Neuronal stem cell (in vitro differentiated cells): Measurements from ENCODE around the gene FCGR1A.
"Not testable (repeated sequence)": the region's sequence is repeated elsewhere in the genome, so short reads cannot be mapped to it uniquely, and the experiment has no call there.

ENCODE experiments used
- DNase-seq: peaks from one replicate; pipeline ENCODE4 v3.0.0-alpha.2; 2013; ENCODE audit warnings: low spot score
- H2AFZ ChIP-seq: one replicate; pipeline ENCODE4 v1.6.1; 2013; ENCODE audit warnings: mild to moderate bottlenecking, low read length, inconsistent platforms
- H2AK5ac ChIP-seq: 2 replicates; pipeline ENCODE4 v1.6.1; 2013; ENCODE audit warnings: low read depth, mild to moderate bottlenecking, inconsistent platforms, low read length, moderate library complexity, mixed read lengths
- H2BK120ac ChIP-seq: 2 replicates; pipeline ENCODE4 v1.6.1; 2013; ENCODE audit warnings: low read depth, mild to moderate bottlenecking, inconsistent platforms, low read length, moderate library complexity, mixed read lengths
- H2BK12ac ChIP-seq: one replicate; pipeline ENCODE4 v1.6.1; 2013; ENCODE audit warnings: low read length, inconsistent platforms
- H2BK15ac ChIP-seq: 2 replicates; pipeline ENCODE4 v1.6.1; 2013; ENCODE audit warnings: mild to moderate bottlenecking, low read length, inconsistent platforms, mixed read lengths
- H2BK5ac ChIP-seq: one replicate; pipeline ENCODE4 v1.6.1; 2013; ENCODE audit warnings: inconsistent platforms, mild to moderate bottlenecking, low read length, moderate library complexity
- H3K14ac ChIP-seq: one replicate; pipeline ENCODE4 v1.6.1; 2013; ENCODE audit warnings: low read length, inconsistent platforms
- H3K18ac ChIP-seq: 2 replicates; pipeline ENCODE4 v1.6.1; 2013; ENCODE audit warnings: low read length, inconsistent platforms
- H3K23ac ChIP-seq: 2 replicates; pipeline ENCODE4 v1.6.1; 2013; ENCODE audit warnings: low read depth, mild to moderate bottlenecking, mixed read lengths, low read length, inconsistent platforms; ENCODE audit not compliant: poor library complexity
- H3K27ac ChIP-seq: replicated peaks from 3 replicates; pipeline ENCODE4 v1.5.1; 2013; ENCODE audit warnings: low read length, inconsistent platforms
- H3K27me3 ChIP-seq, 3 experiments: 2 replicates each; pipeline ENCODE4 v1.6.1; 2013; ENCODE audit warnings: low read length in 3 of 3, mild to moderate bottlenecking in 2 of 3, inconsistent platforms in 1 of 3, low read depth in 1 of 3, mixed read lengths in 1 of 3, moderate library complexity in 1 of 3; ENCODE audit not compliant: control insufficient read depth in 3 of 3, insufficient read depth in 3 of 3
- H3K36me3 ChIP-seq, 2 donors: replicated peaks in 1 of 2; 2 replicates each; pipeline ENCODE4 v1.6.1; 2013; ENCODE audit warnings: low read length in 2 of 2; ENCODE audit not compliant: control insufficient read depth in 2 of 2, insufficient read depth in 2 of 2
- H3K4ac ChIP-seq: 2 replicates; pipeline ENCODE4 v1.6.1; 2013; ENCODE audit warnings: inconsistent platforms, mild to moderate bottlenecking, low read length, moderate library complexity
- H3K4me1 ChIP-seq, 2 donors: 1 replicate in 1 of 2; 2 replicates in 1 of 2; pipeline ENCODE4 v1.6.1; 2013; ENCODE audit warnings: low read length in 2 of 2, low read depth in 1 of 2; ENCODE audit not compliant: control insufficient read depth in 2 of 2, insufficient read depth in 1 of 2
- H3K4me2 ChIP-seq: one replicate; pipeline ENCODE4 v1.6.1; 2013; ENCODE audit warnings: mild to moderate bottlenecking, low read length, inconsistent platforms; ENCODE audit not compliant: insufficient read depth, poor library complexity, severe bottlenecking
- H3K4me3 ChIP-seq, 2 donors: 2 replicates each; pipeline ENCODE4 v1.5.1; 2013; ENCODE audit warnings: low read length in 2 of 2, mild to moderate bottlenecking in 2 of 2, inconsistent platforms in 1 of 2, moderate library complexity in 1 of 2
- H3K79me1 ChIP-seq: one replicate; pipeline ENCODE4 v1.6.1; 2013; ENCODE audit warnings: low read depth, mild to moderate bottlenecking, inconsistent platforms, low read length, moderate library complexity
- H3K9ac ChIP-seq: one replicate; pipeline ENCODE4 v1.6.1; 2013; ENCODE audit warnings: mild to moderate bottlenecking, low read depth, low read length, inconsistent platforms; ENCODE audit not compliant: poor library complexity
- H3K9me3 ChIP-seq, 2 donors: replicated peaks in 1 of 2; 2 replicates each; pipeline versions ENCODE3 to v1.6.1; 2013; ENCODE audit warnings: low read length in 2 of 2, mild to moderate bottlenecking in 2 of 2, inconsistent platforms in 1 of 2, low read depth in 1 of 2, mixed read lengths in 1 of 2, moderate library complexity in 1 of 2; ENCODE audit not compliant: control insufficient read depth in 2 of 2, insufficient read depth in 1 of 2
- H4K8ac ChIP-seq: one replicate; pipeline ENCODE4 v1.6.1; 2013; ENCODE audit warnings: low read depth, mild to moderate bottlenecking, inconsistent platforms, low read length, moderate library complexity
- H4K91ac ChIP-seq: one replicate; pipeline ENCODE4 v1.6.1; 2013; ENCODE audit warnings: low read length, low read depth, mild to moderate bottlenecking, inconsistent platforms; ENCODE audit not compliant: poor library complexity
- WGBS, 2 donors: extraction: QIAGEN DNeasy Blood & Tissue Kit; methylation state at CpG; one replicate each; pipeline ENCODE4 v1.1.7; 2013; ENCODE audit warnings: missing lambda C conversion rate in 2 of 2, mixed read lengths in 1 of 2; ENCODE audit not compliant: insufficient read length in 2 of 2, insufficient replicate concordance in 1 of 2; ENCODE audit errors: extremely low coverage in 2 of 2; 5-methylcytosine and 5-hydroxymethylcytosine counted together

The FCGR1A gene

GRCh38 chr1:149748144-149748500 is 34.4 kb upstream of the FCGR1A start:
- not testable (repeated sequence) for H3K4ac ChIP-seq, H3K79me1 ChIP-seq, H2AFZ ChIP-seq, H3K18ac ChIP-seq, H3K9me3 ChIP-seq, H3K36me3 ChIP-seq, H2BK12ac ChIP-seq, H3K4me1 ChIP-seq, H3K27me3 ChIP-seq, H2BK120ac ChIP-seq, H3K4me3 ChIP-seq, H3K27ac ChIP-seq, H3K9ac ChIP-seq, H2BK15ac ChIP-seq, H3K23ac ChIP-seq, H2AK5ac ChIP-seq, H3K14ac ChIP-seq, H4K8ac ChIP-seq, H2BK5ac ChIP-seq, H4K91ac ChIP-seq
- peak; percentile 15 for DNase-seq
- no CpG with 5 or more reads among the region's 8 CpGs for WGBS, 2 donors
- H3K4me2 ChIP-seq: peak overlapping the region; percentile 18

- not testable (repeated sequence) for H2BK12ac ChIP-seq, H3K23ac ChIP-seq, H3K18ac ChIP-seq, H3K27ac ChIP-seq, H3K27me3 ChIP-seq, H3K9ac ChIP-seq, H2AFZ ChIP-seq, H2BK120ac ChIP-seq, H3K9me3 ChIP-seq, H3K14ac ChIP-seq, H3K4ac ChIP-seq, H4K91ac ChIP-seq, H3K36me3 ChIP-seq, H2BK15ac ChIP-seq, DNase-seq, H3K4me1 ChIP-seq, H4K8ac ChIP-seq, H3K79me1 ChIP-seq, H2AK5ac ChIP-seq, H2BK5ac ChIP-seq, H3K4me2 ChIP-seq, H3K4me3 ChIP-seq
- no CpG with 5 or more reads among the region's 2 CpGs for WGBS, 2 donors
Measured at GRCh38 chr1:149750562-149750961, 31.9 kb upstream of the FCGR1A start.

- not testable (repeated sequence) for H3K23ac ChIP-seq, H3K27ac ChIP-seq, H4K91ac ChIP-seq, H2BK5ac ChIP-seq, H3K9me3 ChIP-seq, H3K27me3 ChIP-seq, H3K36me3 ChIP-seq, H2BK120ac ChIP-seq, H3K4me3 ChIP-seq, H2AK5ac ChIP-seq, H3K18ac ChIP-seq, H2AFZ ChIP-seq, H3K4me1 ChIP-seq, DNase-seq, H3K79me1 ChIP-seq, H2BK15ac ChIP-seq, H3K14ac ChIP-seq, H3K4ac ChIP-seq, H3K4me2 ChIP-seq, H4K8ac ChIP-seq, H3K9ac ChIP-seq, H2BK12ac ChIP-seq
- WGBS, 2 donors: no CpG with 5 or more reads among the region's 1 CpG
Measured at GRCh38 chr1:149752186-149752585, 30.3 kb upstream of the FCGR1A start.

- H2AFZ ChIP-seq, H3K9ac ChIP-seq, H3K36me3 ChIP-seq, H4K8ac ChIP-seq, H3K27me3 ChIP-seq, H3K14ac ChIP-seq, H3K4me2 ChIP-seq, H2BK5ac ChIP-seq, H3K9me3 ChIP-seq, H3K4ac ChIP-seq, H3K4me1 ChIP-seq, H3K4me3 ChIP-seq, H2BK120ac ChIP-seq, H3K18ac ChIP-seq, DNase-seq, H2BK12ac ChIP-seq, H4K91ac ChIP-seq, H3K79me1 ChIP-seq, H2AK5ac ChIP-seq, H2BK15ac ChIP-seq, H3K27ac ChIP-seq, H3K23ac ChIP-seq: not testable (repeated sequence)
- WGBS, 2 donors: no CpG with 5 or more reads among the region's 2 CpGs
Measured at GRCh38 chr1:149753466-149753865, 29.0 kb upstream of the FCGR1A start.
